HCT116 (cell line): ENCODE data around the gene KRTAP10-10. TPM values are rescaled to one million over a fixed set of nuclear protein-coding genes. Genes with fewer than 3 reads are reported as not detected.

Experiments used
- ATAC-seq: fragments of 200-7000 bp; cut with Tn5 transposase; 2 replicates; pipeline ENCODE4 v1.9.1; 2020; ENCODE audit warnings: mild to moderate bottlenecking, moderate library complexity
- BruUV-seq: library from RNA; stranded (reverse); fragments of 400-500 nt; replicated peaks from 2 replicates; lab custom pipeline; 2021; lab: Mats Ljungman, UMichigan
- CTCF ChIA-PET: fragments of 300-600 bp; sonication (Branson Sonifier 250); formaldehyde crosslinking; loops from one replicate; lab custom pipeline; 2021; ENCODE audit warnings: antibody characterized with exemption; lab: Charles Lee
- POLR2A ChIA-PET: fragments of 300-600, 350-600 bp; sonication (Branson Sonifier 250); formaldehyde crosslinking; loops from one replicate; lab custom pipeline; 2021; ENCODE audit warnings: antibody characterized with exemption; lab: Charles Lee
- RAD21 ChIA-PET, 2 experiments: fragments of 300-600 bp; sonication (Branson Sonifier 250); formaldehyde crosslinking; loops; one replicate each; lab custom pipeline; 2023; ENCODE audit warnings: low total read pairs in 2 of 2; ENCODE audit not compliant: uncharacterized antibody in 2 of 2, unreplicated experiment in 2 of 2, low non-redundant PET in 1 of 2; lab: Charles Lee
- DNase-seq: peaks from one replicate; pipeline ENCODE4 v3.0.0-alpha.2; 2010; ENCODE audit warnings: low read depth, low spot score
- H2AFZ ChIP-seq: fragments of 200-600 bp; shearing (Covaris generic), sonication (generic); 2 replicates; pipeline ENCODE4 v1.6.1; 2017; ENCODE audit warnings: low read depth, mixed run types, mixed read lengths, antibody characterized with exemption, low read length; ENCODE audit not compliant: poor library complexity, severe bottlenecking
- H3K27ac ChIP-seq: 2 replicates; pipeline ENCODE4 v1.5.1; 2012; ENCODE audit warnings: low read depth, low read length
- H3K27me3 ChIP-seq: fragments of 200-600 bp; sonication (generic); 2 replicates; pipeline ENCODE4 v1.6.1; 2016; ENCODE audit warnings: mixed run types, low read length, mixed read lengths; ENCODE audit not compliant: insufficient read depth
- H3K36me3 ChIP-seq, 2 experiments: fragments of 200-500 bp in 1 of 2; fragments of 200-600 bp in 1 of 2; sonication (Bioruptor generic) in 1 of 2; sonication (generic) in 1 of 2; 2 replicates each; pipeline versions ENCODE4 v1.5.1 to v1.6.1; 2014 to 2016; ENCODE audit warnings: low read length in 2 of 2, inconsistent platforms in 1 of 2, mixed read lengths in 1 of 2, mixed run types in 1 of 2; ENCODE audit not compliant: insufficient read depth in 2 of 2, control insufficient read depth in 1 of 2
- H3K4me1 ChIP-seq, 2 experiments: fragments of 200-600 bp in 1 of 2; sonication (generic) in 1 of 2; 2 replicates each; pipeline versions ENCODE4 v1.5.1 to v1.6.1; 2012 to 2017; ENCODE audit warnings: low read length in 2 of 2, inconsistent platforms in 1 of 2, mild to moderate bottlenecking in 1 of 2, mixed read lengths in 1 of 2, mixed run types in 1 of 2, moderate library complexity in 1 of 2; ENCODE audit not compliant: insufficient read depth in 2 of 2, control insufficient read depth in 1 of 2
- H3K4me2 ChIP-seq: fragments of 200-600 bp; sonication (generic); 2 replicates; pipeline ENCODE4 v1.6.1; 2017; ENCODE audit warnings: mixed run types, low read length, mixed read lengths
- H3K4me3 ChIP-seq, 2 experiments: fragments of 200-600 bp in 1 of 2; sonication (generic) in 1 of 2; replicated peaks in 1 of 2; 2 replicates each; pipeline ENCODE4 v1.5.1; 2011 to 2016; ENCODE audit warnings: low read length in 2 of 2, control low read depth in 1 of 2, low read depth in 1 of 2, mild to moderate bottlenecking in 1 of 2, mixed read lengths in 1 of 2, mixed run types in 1 of 2
- H3K79me2 ChIP-seq: fragments of 200-600 bp; sonication (generic); 2 replicates; pipeline ENCODE4 v1.6.1; 2017; ENCODE audit warnings: mild to moderate bottlenecking, mixed run types, low read length, moderate library complexity, mixed read lengths; ENCODE audit not compliant: insufficient read depth
- H3K9ac ChIP-seq: fragments of 200-600 bp; sonication (generic); 2 replicates; pipeline ENCODE4 v1.6.1; 2016; ENCODE audit warnings: low read length, mixed read lengths
- H3K9me2 ChIP-seq: fragments of 200-600 bp; sonication (generic), shearing (Covaris generic); 2 replicates; pipeline ENCODE4 v1.6.1; 2017; ENCODE audit warnings: mixed run types, mild to moderate bottlenecking, moderate library complexity; ENCODE audit not compliant: insufficient read depth
- H3K9me3 ChIP-seq, 2 experiments: fragments of 200-500 bp in 1 of 2; fragments of 200-600 bp in 1 of 2; sonication (Bioruptor generic) in 1 of 2; sonication (generic) in 1 of 2; 2 replicates each; pipeline ENCODE4 v1.6.1; 2014 to 2017; ENCODE audit warnings: low read length in 2 of 2, mixed read lengths in 2 of 2, inconsistent platforms in 1 of 2, low read depth in 1 of 2, mild to moderate bottlenecking in 1 of 2, mixed run types in 1 of 2, moderate library complexity in 1 of 2; ENCODE audit not compliant: control insufficient read depth in 1 of 2, insufficient read depth in 1 of 2
- H4K20me1 ChIP-seq: fragments of 200-600 bp; sonication (generic), shearing (Covaris generic); 2 replicates; pipeline ENCODE4 v1.6.1; 2017; ENCODE audit warnings: mixed run types, mild to moderate bottlenecking, moderate library complexity; ENCODE audit not compliant: insufficient read depth
- ATF3 ChIP-seq: IDR thresholded peaks from 2 replicates; pipeline ENCODE4 v1.6.1; 2012
- CBX3 ChIP-seq: IDR thresholded peaks from 2 replicates; pipeline ENCODE4 v1.6.1; 2012; ENCODE audit warnings: low read depth
- EGR1 ChIP-seq: IDR thresholded peaks from 2 replicates; pipeline ENCODE4 v1.6.1; 2012; ENCODE audit warnings: low read depth
- EZH2 ChIP-seq: fragments of 200-600 bp; sonication (generic); IDR thresholded peaks from 2 replicates; pipeline ENCODE4 v1.6.1; 2017; ENCODE audit warnings: antibody characterized with exemption, mixed run types
- EZH2phosphoT487 ChIP-seq: fragments of 200-600 bp; IDR thresholded peaks from 2 replicates; pipeline ENCODE4 v1.6.1; 2018; ENCODE audit warnings: antibody characterized with exemption, borderline replicate concordance
- FOSL1 ChIP-seq: IDR thresholded peaks from 2 replicates; pipeline ENCODE4 v1.6.1; 2012; ENCODE audit warnings: low read depth
- MAX ChIP-seq: IDR thresholded peaks from 2 replicates; pipeline ENCODE4 v1.6.1; 2012
- POLR2A ChIP-seq: IDR thresholded peaks from 2 replicates; pipeline ENCODE4 v1.7.0; 2011; ENCODE audit warnings: borderline replicate concordance; ENCODE audit not compliant: insufficient read depth, insufficient read length; ENCODE audit errors: extremely low read depth
- POLR2AphosphoS5 ChIP-seq: IDR thresholded peaks from 2 replicates; pipeline ENCODE4 v1.6.1; 2011; ENCODE audit warnings: mild to moderate bottlenecking, low read depth, low read length, moderate library complexity
- RAD21 ChIP-seq: IDR thresholded peaks from 2 replicates; pipeline ENCODE4 v1.6.1; 2012; ENCODE audit warnings: low read depth, mild to moderate bottlenecking
- YY1 ChIP-seq: IDR thresholded peaks from 2 replicates; pipeline ENCODE4 v1.6.1; 2011; ENCODE audit warnings: low read length, low read depth, moderate library complexity, mild to moderate bottlenecking; ENCODE audit not compliant: insufficient replicate concordance; ENCODE audit errors: extremely low read depth
- ZFX ChIP-seq: fragments of 450-650 bp; IDR thresholded peaks from 2 replicates; pipeline ENCODE4 v1.6.1; 2017
- ZNF274 ChIP-seq: fragments of 200-500 bp; sonication (Bioruptor generic); IDR thresholded peaks from 2 replicates; pipeline ENCODE4 v1.6.1; 2014; ENCODE audit warnings: mild to moderate bottlenecking, low read depth, low read length, inconsistent platforms
- intact Hi-C: fragments of 100-400 bp; cut with micrococcal nuclease; formaldehyde crosslinking; loops from 2 replicates; pipeline ENCODE4 v1.10.0; 2022
- total RNA-seq: library from RNA; stranded (reverse); gene quantifications from one replicate; pipeline ENCODE4 v1.2.1, GENCODE V29; 2021; ENCODE audit not compliant: unreplicated experiment
- TF ChIP-seq, protein P1 (sequence below): IDR thresholded peaks from 2 replicates; pipeline ENCODE4 v1.6.1; 2012; ENCODE audit warnings: low read depth

The KRTAP10-10 gene
- total RNA-seq, 1 experiment from 2014 or later, result not detected

DNA sequence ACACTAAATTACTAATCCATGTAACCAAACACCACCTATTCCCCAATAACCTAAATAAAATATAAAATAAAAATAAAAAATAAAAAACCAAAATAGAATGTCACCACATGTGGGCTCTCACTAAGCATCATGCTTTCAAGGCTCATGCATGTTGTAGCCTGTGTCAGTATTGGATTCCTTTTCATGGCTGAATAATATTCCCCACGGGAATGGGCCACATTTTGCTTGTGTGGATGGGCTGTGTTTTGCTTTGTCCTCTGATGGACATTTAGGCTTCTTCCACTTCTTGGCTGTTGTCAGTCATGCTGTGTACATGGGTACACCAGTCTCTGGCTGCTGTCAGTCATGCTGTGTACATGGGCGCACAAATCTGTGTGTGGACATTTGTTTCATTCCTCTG lies 48.1 kb upstream of the KRTAP10-10 start:
- RAD21 ChIA-PET, result no interaction called here

GRCh38 chr21:44589586-44590305 lies 47.4 kb upstream of the KRTAP10-10 start:
- no peaks in the 10 kb centered on the region for H3K36me3 ChIP-seq
- intact Hi-C loops, result no loop called here
- H3K4me3 ChIP-seq, result no peak overlapping the region
- ATAC-seq (no peak), DNase-seq (no peak)
- no peak overlapping the region for H3K4me2 ChIP-seq
- RAD21 ChIA-PET, result no interaction called here
- no TSS peak for BruUV-seq
- CTCF ChIA-PET, result no interaction called here
- H3K79me2 ChIP-seq, result no peaks in the 10 kb centered on the region
- POLR2A ChIA-PET, result no interaction called here
- no peaks in the 10 kb centered on the region for H4K20me1 ChIP-seq
- peaks cover 16% of the 10 kb centered on the region for H3K27me3 ChIP-seq
- no peak overlapping the region for H2AFZ ChIP-seq
- H3K9ac ChIP-seq, result no peak overlapping the region
- H3K9me3 ChIP-seq, result no peaks in the 10 kb centered on the region
- no peaks in the 10 kb centered on the region for H3K9me2 ChIP-seq
- H3K4me1 ChIP-seq, result no peaks in the 10 kb centered on the region
- no peak overlapping the region for H3K27ac ChIP-seq
- TF ChIP-seq YY1 (no peak), EZH2 (no peak), POLR2AphosphoS5 (no peak), ATF3 (no peak), ZNF274 (no peak), ZFX (no peak)
- TF ChIP-seq, protein P1, sequence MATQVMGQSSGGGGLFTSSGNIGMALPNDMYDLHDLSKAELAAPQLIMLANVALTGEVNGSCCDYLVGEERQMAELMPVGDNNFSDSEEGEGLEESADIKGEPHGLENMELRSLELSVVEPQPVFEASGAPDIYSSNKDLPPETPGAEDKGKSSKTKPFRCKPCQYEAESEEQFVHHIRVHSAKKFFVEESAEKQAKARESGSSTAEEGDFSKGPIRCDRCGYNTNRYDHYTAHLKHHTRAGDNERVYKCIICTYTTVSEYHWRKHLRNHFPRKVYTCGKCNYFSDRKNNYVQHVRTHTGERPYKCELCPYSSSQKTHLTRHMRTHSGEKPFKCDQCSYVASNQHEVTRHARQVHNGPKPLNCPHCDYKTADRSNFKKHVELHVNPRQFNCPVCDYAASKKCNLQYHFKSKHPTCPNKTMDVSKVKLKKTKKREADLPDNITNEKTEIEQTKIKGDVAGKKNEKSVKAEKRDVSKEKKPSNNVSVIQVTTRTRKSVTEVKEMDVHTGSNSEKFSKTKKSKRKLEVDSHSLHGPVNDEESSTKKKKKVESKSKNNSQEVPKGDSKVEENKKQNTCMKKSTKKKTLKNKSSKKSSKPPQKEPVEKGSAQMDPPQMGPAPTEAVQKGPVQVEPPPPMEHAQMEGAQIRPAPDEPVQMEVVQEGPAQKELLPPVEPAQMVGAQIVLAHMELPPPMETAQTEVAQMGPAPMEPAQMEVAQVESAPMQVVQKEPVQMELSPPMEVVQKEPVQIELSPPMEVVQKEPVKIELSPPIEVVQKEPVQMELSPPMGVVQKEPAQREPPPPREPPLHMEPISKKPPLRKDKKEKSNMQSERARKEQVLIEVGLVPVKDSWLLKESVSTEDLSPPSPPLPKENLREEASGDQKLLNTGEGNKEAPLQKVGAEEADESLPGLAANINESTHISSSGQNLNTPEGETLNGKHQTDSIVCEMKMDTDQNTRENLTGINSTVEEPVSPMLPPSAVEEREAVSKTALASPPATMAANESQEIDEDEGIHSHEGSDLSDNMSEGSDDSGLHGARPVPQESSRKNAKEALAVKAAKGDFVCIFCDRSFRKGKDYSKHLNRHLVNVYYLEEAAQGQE, result no peak

More for the DNA sequence above, 48.1 kb upstream of the KRTAP10-10 start:
- Histone ChIP-seq H3K9ac (no peak overlapping the region), H3K4me2 (no peak overlapping the region), H3K27me3 (peaks cover 23% of the 10 kb centered on the region), H4K20me1 (no peaks in the 10 kb centered on the region), H3K9me2 (no peaks in the 10 kb centered on the region), H3K4me1 (no peaks in the 10 kb centered on the region), H3K27ac (no peak overlapping the region), H3K9me3 (no peaks in the 10 kb centered on the region), H3K36me3 (no peaks in the 10 kb centered on the region), H3K79me2 (no peaks in the 10 kb centered on the region), H2AFZ (no peak overlapping the region), H3K4me3 (no peak overlapping the region)
- no peak for DNase-seq
- ATAC-seq, result no peak
- ChIA-PET POLR2A (no interaction called here), CTCF (no interaction called here)
- no TSS peak for BruUV-seq
- TF ChIP-seq EZH2, result no peak
- TF ChIP-seq EZH2phosphoT487, result no peak
- TF ChIP-seq EGR1, result no peak
- no peak for TF ChIP-seq POLR2A
- TF ChIP-seq YY1, result no peak
- TF ChIP-seq RAD21, result no peak
- TF ChIP-seq CBX3, result no peak
- no peak for TF ChIP-seq MAX
- TF ChIP-seq ATF3, result no peak
- no peak for TF ChIP-seq FOSL1
- intact Hi-C loops, result no loop called here
